ENCODE results near the gene GPR84. TPM values are rescaled to one million over a fixed set of nuclear protein-coding genes. Genes with fewer than 3 reads are reported as not detected.

The GPR84 gene
- total and polyA plus RNA-seq, 2 donors (not counting 3 experiments of a cell fraction or from before 2014, with no cell fraction given), result not detected

- FAIRE-seq (no peak), DNase-seq (ENCODE audit: low read depth, low spot score) (no peak)
- Histone ChIP-seq H3K9ac (replicated peaks; ENCODE audit: extremely low read depth, insufficient read depth, low read length) (no peak overlapping the region), H3K36me3 (ENCODE audit: control insufficient read depth in 2 of 2, extremely low read depth in 1 of 2, insufficient read depth in 2 of 2, low read length in 2 of 2) (peaks cover 8 to 12% of the 10 kb centered on the region in 2 experiments), H4K20me1 (replicated peaks; ENCODE audit: control insufficient read depth, extremely low read depth, insufficient read depth, low read length) (no peaks in the 10 kb centered on the region), H3K9me3 (replicated peaks; ENCODE audit: control insufficient read depth, insufficient read depth, low read length) (no peaks in the 10 kb centered on the region), H3K9me1 (replicated peaks; ENCODE audit: control insufficient read depth, extremely low read depth, insufficient read depth, low read length) (no peaks in the 10 kb centered on the region), H2AFZ (ENCODE audit: low read depth, low read length) (no peak overlapping the region), H3K4me1 (ENCODE audit: control insufficient read depth, extremely low read depth, insufficient read depth, low read length) (no peaks in the 10 kb centered on the region), H3K27me3 (ENCODE audit: control insufficient read depth in 2 of 2, insufficient read depth in 2 of 2, low read length in 2 of 2) (no peaks in the 10 kb centered on the region), H3K27ac (ENCODE audit: insufficient read depth, low read depth, low read length) (no peak overlapping the region), H3K79me2 (ENCODE audit: control insufficient read depth, insufficient read depth, low read length) (no peaks in the 10 kb centered on the region), H3K4me2 (ENCODE audit: insufficient read depth, low read length) (no peak overlapping the region), H3K4me3 (replicated peaks in 1 of 3; ENCODE audit: insufficient read depth in 1 of 3, low read depth in 1 of 3, low read length in 3 of 3) (no peak overlapping the region)
- CTCF ChIA-PET, result interaction anchor here (3.0 kb wide), 1 partner anchor 10 kb away, joined by 13 read pairs; no protein-coding TSS in a partner anchor
- POLR2A ChIA-PET, result no interaction called here
- TF ChIP-seq JUN (IDR thresholded peaks at IDR 0.05; ENCODE audit: borderline replicate concordance, insufficient read depth, insufficient read length, low read depth) (no peak), POLR2A (IDR thresholded peaks at IDR 0.05; ENCODE audit: low read depth, low read length) (no peak), MYC (IDR thresholded peaks at IDR 0.05; ENCODE audit: low read depth, low read length) (no peak), POLR2AphosphoS5 (IDR thresholded peaks at IDR 0.05; ENCODE audit: insufficient read depth, low read depth, low read length) (no peak), GATA2 (IDR thresholded peaks at IDR 0.05; ENCODE audit: insufficient read depth, insufficient read length, low read depth, low read length) (no peak), FOS (IDR thresholded peaks at IDR 0.05; ENCODE audit: borderline replicate concordance, insufficient read depth, low read length) (no peak)
- no TSS peak for BruUV-seq (replicated peaks)
- intact Hi-C loops (cut with micrococcal nuclease) (no loop called here), dilution Hi-C loops (cut with MboI; ENCODE audit: extremely low pct_ligation_motif_present, low sequenced_read_pairs) (no loop called here)
Observed at GRCh38 chr12:54389607-54390175, 25.4 kb upstream of the GPR84 start.

- dilution Hi-C loops (cut with MboI; ENCODE audit: extremely low pct_ligation_motif_present, low sequenced_read_pairs), result no loop called here
- ChIA-PET CTCF (interaction anchor here (3.0 kb wide), 1 partner anchor 11 kb away, joined by 13 read pairs; no protein-coding TSS in a partner anchor), POLR2A (no interaction called here)
Observed at GRCh38 chr12:54389134-54389508, 24.8 kb upstream of the GPR84 start.

More at GRCh38 chr12:54389134-54389508, 24.8 kb upstream of the GPR84 start:
- BruUV-seq (replicated peaks), result no TSS peak
- TF ChIP-seq POLR2AphosphoS5 (IDR thresholded peaks at IDR 0.05; ENCODE audit: insufficient read depth, low read depth, low read length) (peak; percentile 13), MAX (IDR thresholded peaks at IDR 0.05; ENCODE audit: insufficient read depth, insufficient read length) (no peak)
- Histone ChIP-seq H3K4me1 (ENCODE audit: control insufficient read depth, extremely low read depth, insufficient read depth, low read length) (no peaks in the 10 kb centered on the region), H3K9ac (replicated peaks; ENCODE audit: extremely low read depth, insufficient read depth, low read length) (no peak overlapping the region), H3K9me1 (replicated peaks; ENCODE audit: control insufficient read depth, extremely low read depth, insufficient read depth, low read length) (no peaks in the 10 kb centered on the region), H3K9me3 (replicated peaks; ENCODE audit: control insufficient read depth, insufficient read depth, low read length) (no peaks in the 10 kb centered on the region), H3K4me3 (replicated peaks in 1 of 3; ENCODE audit: insufficient read depth in 1 of 3, low read depth in 1 of 3, low read length in 3 of 3) (no peak overlapping the region), H3K36me3 (ENCODE audit: control insufficient read depth in 2 of 2, extremely low read depth in 1 of 2, insufficient read depth in 2 of 2, low read length in 2 of 2) (peaks cover 2 to 6% of the 10 kb centered on the region in 2 experiments), H2AFZ (ENCODE audit: low read depth, low read length) (no peak overlapping the region), H3K27ac (ENCODE audit: insufficient read depth, low read depth, low read length) (no peak overlapping the region), H4K20me1 (replicated peaks; ENCODE audit: control insufficient read depth, extremely low read depth, insufficient read depth, low read length) (no peaks in the 10 kb centered on the region), H3K4me2 (ENCODE audit: insufficient read depth, low read length) (no peak overlapping the region), H3K79me2 (ENCODE audit: control insufficient read depth, insufficient read depth, low read length) (no peaks in the 10 kb centered on the region), H3K27me3 (ENCODE audit: control insufficient read depth in 2 of 2, insufficient read depth in 2 of 2, low read length in 2 of 2) (no peaks in the 10 kb centered on the region)
- intact Hi-C loops (cut with micrococcal nuclease), result no loop called here
- FAIRE-seq, result no peak
- no peak for DNase-seq (ENCODE audit: low read depth, low spot score)

All from endothelial cell of umbilical vein (primary cell).